SK-N-SH (cell line): ENCODE measurements around the gene CSN1S1.

ENCODE experiments used
- CTCF ChIP-seq: fragments of 200-600 bp; sonication (generic); IDR thresholded peaks from 2 replicates; pipeline ENCODE4 v1.6.1; 2017; ENCODE audit warnings: antibody characterized with exemption, mild to moderate bottlenecking, moderate library complexity
- EZH2phosphoT487 ChIP-seq: fragments of 200-600 bp; sonication (generic); IDR thresholded peaks from 2 replicates; pipeline ENCODE4 v1.6.1; 2017; ENCODE audit warnings: low read depth, mixed run types, mild to moderate bottlenecking, antibody characterized with exemption, moderate library complexity, borderline replicate concordance
- GABPA ChIP-seq: IDR thresholded peaks from 2 replicates; pipeline ENCODE4 v1.4.0; 2012; ENCODE audit warnings: low read depth, mild to moderate bottlenecking
- GATA2 ChIP-seq: sonication (generic); formaldehyde crosslinking; IDR thresholded peaks from 2 replicates; pipeline ENCODE4 v1.5.0; 2020; ENCODE audit warnings: mild to moderate bottlenecking, missing genetic modification reagents
- IRF3 ChIP-seq: fragments of 150-350 bp; IDR thresholded peaks from 2 replicates; pipeline ENCODE4 v1.6.1; 2016; ENCODE audit warnings: mild to moderate bottlenecking, low read depth, low read length
- JUND ChIP-seq: IDR thresholded peaks from 2 replicates; pipeline ENCODE4 v1.4.0; 2012
- NFIC ChIP-seq: IDR thresholded peaks from 2 replicates; pipeline ENCODE4 v1.4.0; 2012; ENCODE audit warnings: borderline replicate concordance
- PBX3 ChIP-seq: IDR thresholded peaks from 2 replicates; pipeline ENCODE4; 2012
- POLR2AphosphoS5 ChIP-seq: IDR thresholded peaks from 2 replicates; pipeline ENCODE4 v1.6.1; 2012; ENCODE audit warnings: low read depth, low read length
- RFX5 ChIP-seq: IDR thresholded peaks from 2 replicates; pipeline ENCODE4 v1.6.1; 2012; ENCODE audit warnings: mild to moderate bottlenecking, improper control_type of control experiment, low read length
- TF ChIP-seq, protein P1 (sequence below): IDR thresholded peaks from 2 replicates; pipeline ENCODE4 v1.6.1; 2012; ENCODE audit warnings: mild to moderate bottlenecking, low read depth, low read length, moderate library complexity

GRCh38 chr4:69986663-69987062 lies 55.8 kb downstream of the CSN1S1 start:
- TF ChIP-seq GABPA (no peak), PBX3 (no peak), CTCF (no peak), EZH2phosphoT487 (no peak), NFIC (no peak), GATA2 (CRISPR knock-in tag) (no peak), IRF3 (no peak), RFX5 (no peak), POLR2AphosphoS5 (no peak), JUND (no peak)
- TF ChIP-seq, protein P1, sequence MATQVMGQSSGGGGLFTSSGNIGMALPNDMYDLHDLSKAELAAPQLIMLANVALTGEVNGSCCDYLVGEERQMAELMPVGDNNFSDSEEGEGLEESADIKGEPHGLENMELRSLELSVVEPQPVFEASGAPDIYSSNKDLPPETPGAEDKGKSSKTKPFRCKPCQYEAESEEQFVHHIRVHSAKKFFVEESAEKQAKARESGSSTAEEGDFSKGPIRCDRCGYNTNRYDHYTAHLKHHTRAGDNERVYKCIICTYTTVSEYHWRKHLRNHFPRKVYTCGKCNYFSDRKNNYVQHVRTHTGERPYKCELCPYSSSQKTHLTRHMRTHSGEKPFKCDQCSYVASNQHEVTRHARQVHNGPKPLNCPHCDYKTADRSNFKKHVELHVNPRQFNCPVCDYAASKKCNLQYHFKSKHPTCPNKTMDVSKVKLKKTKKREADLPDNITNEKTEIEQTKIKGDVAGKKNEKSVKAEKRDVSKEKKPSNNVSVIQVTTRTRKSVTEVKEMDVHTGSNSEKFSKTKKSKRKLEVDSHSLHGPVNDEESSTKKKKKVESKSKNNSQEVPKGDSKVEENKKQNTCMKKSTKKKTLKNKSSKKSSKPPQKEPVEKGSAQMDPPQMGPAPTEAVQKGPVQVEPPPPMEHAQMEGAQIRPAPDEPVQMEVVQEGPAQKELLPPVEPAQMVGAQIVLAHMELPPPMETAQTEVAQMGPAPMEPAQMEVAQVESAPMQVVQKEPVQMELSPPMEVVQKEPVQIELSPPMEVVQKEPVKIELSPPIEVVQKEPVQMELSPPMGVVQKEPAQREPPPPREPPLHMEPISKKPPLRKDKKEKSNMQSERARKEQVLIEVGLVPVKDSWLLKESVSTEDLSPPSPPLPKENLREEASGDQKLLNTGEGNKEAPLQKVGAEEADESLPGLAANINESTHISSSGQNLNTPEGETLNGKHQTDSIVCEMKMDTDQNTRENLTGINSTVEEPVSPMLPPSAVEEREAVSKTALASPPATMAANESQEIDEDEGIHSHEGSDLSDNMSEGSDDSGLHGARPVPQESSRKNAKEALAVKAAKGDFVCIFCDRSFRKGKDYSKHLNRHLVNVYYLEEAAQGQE: no peak
